Hepatocyte (in vitro differentiated cells): ENCODE measurements around the gene FAM107A. TPM values are rescaled to one million over a fixed set of nuclear protein-coding genes. Genes with fewer than 3 reads are reported as not detected.

Source experiments
- DNase-seq: peaks from one replicate; pipeline ENCODE4 v3.0.0-alpha.2; 2016; ENCODE audit warnings: low spot score
- H2AFZ ChIP-seq: fragments of 200-600 bp; sonication (generic); 2 replicates; pipeline ENCODE4 v1.6.0; 2016; ENCODE audit warnings: antibody characterized with exemption, mild to moderate bottlenecking
- H3K27ac ChIP-seq: fragments of 200-600 bp; sonication (generic); 2 replicates; pipeline ENCODE4 v1.5.1; 2016; ENCODE audit warnings: mild to moderate bottlenecking
- H3K27me3 ChIP-seq: fragments of 200-600 bp; sonication (generic); 2 replicates; pipeline ENCODE4 v1.6.1; 2016
- H3K36me3 ChIP-seq: fragments of 200-600 bp; sonication (generic); replicated peaks from 2 replicates; pipeline ENCODE4 v1.5.1; 2016; ENCODE audit warnings: low read depth; ENCODE audit not compliant: insufficient read depth
- H3K4me1 ChIP-seq: fragments of 200-600 bp; sonication (generic); 2 replicates; pipeline ENCODE4 v1.5.1; 2016; ENCODE audit warnings: mild to moderate bottlenecking, moderate library complexity; ENCODE audit not compliant: insufficient read depth
- H3K4me2 ChIP-seq: fragments of 200-600 bp; sonication (generic); 2 replicates; pipeline ENCODE4 v1.6.0; 2016
- H3K4me3 ChIP-seq: fragments of 200-600 bp; sonication (generic); 2 replicates; pipeline ENCODE4 v1.5.1; 2016; ENCODE audit warnings: mild to moderate bottlenecking
- H3K79me2 ChIP-seq: fragments of 200-600 bp; sonication (generic); 2 replicates; pipeline ENCODE4 v1.6.0; 2017; ENCODE audit warnings: mild to moderate bottlenecking
- H3K9me2 ChIP-seq: fragments of 200-600 bp; sonication (generic); replicated peaks from 2 replicates; pipeline ENCODE4 v1.6.0; 2017; ENCODE audit warnings: mild to moderate bottlenecking; ENCODE audit not compliant: insufficient read depth
- H3K9me3 ChIP-seq: fragments of 200-600 bp; sonication (generic); 2 replicates; pipeline ENCODE4 v1.5.1; 2016; ENCODE audit warnings: low read depth, mild to moderate bottlenecking
- H4K20me1 ChIP-seq: fragments of 200-600 bp; sonication (generic); 2 replicates; pipeline ENCODE4 v1.6.0; 2016; ENCODE audit warnings: mild to moderate bottlenecking; ENCODE audit not compliant: insufficient read depth, poor library complexity, severe bottlenecking
- CTCF ChIP-seq: fragments of 200-600 bp; sonication (generic); IDR thresholded peaks from 2 replicates; pipeline ENCODE4 v1.5.1; 2016; ENCODE audit warnings: antibody characterized with exemption, mild to moderate bottlenecking; ENCODE audit not compliant: poor library complexity
- EZH2 ChIP-seq: fragments of 200-600 bp; sonication (generic); IDR thresholded peaks from 2 replicates; pipeline ENCODE4 v1.6.1; 2016; ENCODE audit warnings: antibody characterized with exemption, mild to moderate bottlenecking, borderline replicate concordance
- EZH2phosphoT487 ChIP-seq: fragments of 200-600 bp; sonication (generic); IDR thresholded peaks from one replicate; pipeline ENCODE4 v1.6.1; 2018; ENCODE audit warnings: antibody characterized with exemption, mild to moderate bottlenecking, low read depth, moderate library complexity; ENCODE audit not compliant: unreplicated experiment, severe bottlenecking
- WGBS: methylation state at CpG from one replicate; pipeline ENCODE4 v1.1.6; 2016; ENCODE audit warnings: low lambda C conversion rate; ENCODE audit errors: missing lambda C conversion rate; 5-methylcytosine and 5-hydroxymethylcytosine counted together
- polyA plus RNA-seq: library from polyadenylated mRNA; unstranded; fragments of >200 nt; fragmentation: Nextera tagmentation; extraction: Ambion mirVana; gene quantifications from 2 replicates; pipeline ENCODE4 v1.2.1, GENCODE V29; 2016
- total RNA-seq: library from RNA; depleted of rRNA; stranded (reverse); fragments of >200 nt; gene quantifications from 2 replicates; pipeline ENCODE4 v1.2.3, GENCODE V29; 2014

Gene FAM107A
- total and polyA plus RNA-seq, 2 experiments from 2014 or later = 0.40 to 0.93 TPM

GRCh38 chr3:58539626-58540025, 37.6 kb downstream of the FAM107A start:
- H3K27ac ChIP-seq = no peak overlapping the region
- no peaks in the 10 kb centered on the region for H3K79me2 ChIP-seq
- no peak for DNase-seq
- TF ChIP-seq EZH2 (no peak), CTCF (no peak), EZH2phosphoT487 (no peak)
- H2AFZ ChIP-seq = no peak overlapping the region
- no peaks in the 10 kb centered on the region for H3K27me3 ChIP-seq
- 83% methylated on average over 10 of the region's 10 CpGs for WGBS
- no peak overlapping the region for H3K4me3 ChIP-seq
- H3K9me3 ChIP-seq = no peaks in the 10 kb centered on the region
- no peaks in the 10 kb centered on the region for H4K20me1 ChIP-seq
- no peaks in the 10 kb centered on the region for H3K9me2 ChIP-seq
- H3K36me3 ChIP-seq = no peaks in the 10 kb centered on the region
- H3K4me2 ChIP-seq = no peak overlapping the region
- peaks cover 31% of the 10 kb centered on the region for H3K4me1 ChIP-seq

- TF ChIP-seq CTCF (no peak), EZH2phosphoT487 (no peak), EZH2 (no peak)
- H3K4me2 ChIP-seq = peak overlapping the region; percentile 71
- H3K9me3 ChIP-seq = no peaks in the 10 kb centered on the region
- H2AFZ ChIP-seq = peak overlapping the region; percentile 53
- peak overlapping the region; percentile 82 for H3K27ac ChIP-seq
- 85% methylated on average over 4 of the region's 4 CpGs for WGBS
- no peak overlapping the region for H3K4me3 ChIP-seq
- H3K27me3 ChIP-seq = no peaks in the 10 kb centered on the region
- no peaks in the 10 kb centered on the region for H3K36me3 ChIP-seq
- no peaks in the 10 kb centered on the region for H3K79me2 ChIP-seq
- no peaks in the 10 kb centered on the region for H3K9me2 ChIP-seq
- peaks cover 31% of the 10 kb centered on the region for H3K4me1 ChIP-seq
- H4K20me1 ChIP-seq = no peaks in the 10 kb centered on the region
- DNase-seq = no peak
Measured at GRCh38 chr3:58537412-58538301, 39.5 kb downstream of the FAM107A start.

- H3K36me3 ChIP-seq = no peaks in the 10 kb centered on the region
Measured at GRCh38 chr3:58536501-58537411, 40.4 kb downstream of the FAM107A start, which contains the start of gene ACOX2. Gene ACOX2 (minus strand): TSS chr3:58537190. CDS start chr3:58535106, 2,084 bp downstream.

More at GRCh38 chr3:58536501-58537411, 40.4 kb downstream of the FAM107A start, which contains the start of gene ACOX2:
- H4K20me1 ChIP-seq = no peaks in the 10 kb centered on the region
- peaks cover 31% of the 10 kb centered on the region for H3K4me1 ChIP-seq
- peak within 1 kb of the TSS; percentile 71 for H3K4me2 ChIP-seq
- H3K79me2 ChIP-seq = no peaks in the 10 kb centered on the region
- H2AFZ ChIP-seq = peak within 1 kb of the TSS; percentile 53
- no peak within 1 kb of the TSS for H3K4me3 ChIP-seq
- WGBS = 74% methylated on average over 13 of the region's 13 CpGs
- H3K27ac ChIP-seq = peak within 1 kb of the TSS; percentile 82
- TF ChIP-seq EZH2phosphoT487 (no peak), CTCF (no peak), EZH2 (no peak)
- H3K9me2 ChIP-seq = no peaks in the 10 kb centered on the region
- H3K9me3 ChIP-seq = no peaks in the 10 kb centered on the region
- peak; percentile 65 for DNase-seq
- no peaks in the 10 kb centered on the region for H3K27me3 ChIP-seq
